LNCAP (cell line): ENCODE data around the gene ALDH5A1.

Experiments
- CTCF ChIP-seq: fragments of 450-650 bp; IDR thresholded peaks from 2 replicates; pipeline ENCODE4 v1.5.1; 2017; ENCODE audit warnings: mild to moderate bottlenecking

ALDH5A1 gene

GRCh38 chr6:24476631-24477030, 18.1 kb upstream of the ALDH5A1 start:
- no peak for TF ChIP-seq CTCF

- no peak for TF ChIP-seq CTCF
These were observed 17.7 kb upstream of the ALDH5A1 start for GRCh38 chr6:24477070-24477469.

GRCh38 chr6:24478903-24479302, 15.9 kb upstream of the ALDH5A1 start:
- no peak for TF ChIP-seq CTCF

- TF ChIP-seq CTCF: no peak
These were observed 14.1 kb upstream of the ALDH5A1 start for GRCh38 chr6:24480705-24481104.

GRCh38 chr6:24481449-24481848, 13.3 kb upstream of the ALDH5A1 start:
- no peak for TF ChIP-seq CTCF

GRCh38 chr6:24484657-24485323, 10.0 kb upstream of the ALDH5A1 start:
- TF ChIP-seq CTCF: no peak

- TF ChIP-seq CTCF: no peak
These were observed 8.7 kb upstream of the ALDH5A1 start for GRCh38 chr6:24486065-24486464.

- TF ChIP-seq CTCF: no peak
These were observed 5.3 kb upstream of the ALDH5A1 start, which contains the start of gene GPLD1 for GRCh38 chr6:24489470-24489869. TSS of gene GPLD1 (minus strand) at chr6:24489578. CDS start at chr6:24489511, 67 bp downstream.
